HEK293 (cell line): Measurements from ENCODE around the gene HIPK4.

Experiments
- GLIS1 ChIP-seq: fragments of 450-650 bp; formaldehyde crosslinking; IDR thresholded peaks from 2 replicates; pipeline ENCODE4 v1.5.1; 2016; ENCODE audit warnings: missing biosample characterization, missing genetic modification characterization
- IKZF3 ChIP-seq: fragments of 450-650 bp; IDR thresholded peaks from 2 replicates; pipeline ENCODE4 v1.5.0; 2018; ENCODE audit warnings: missing biosample characterization, mild to moderate bottlenecking, missing genetic modification characterization, moderate library complexity
- KLF8 ChIP-seq: fragments of 450-650 bp; formaldehyde crosslinking; IDR thresholded peaks from 2 replicates; pipeline ENCODE4 v1.5.1; 2016; ENCODE audit warnings: missing biosample characterization, missing genetic modification characterization
- SETDB1 ChIP-seq: IDR thresholded peaks from one replicate; pipeline ENCODE4 v1.6.1; 2017; ENCODE audit warnings: mild to moderate bottlenecking, low read length, moderate library complexity, mixed read lengths; ENCODE audit not compliant: insufficient read length
- SP2 ChIP-seq: fragments of 450-650 bp; formaldehyde crosslinking; IDR thresholded peaks from 2 replicates; pipeline ENCODE4 v1.5.1; 2016; ENCODE audit warnings: missing biosample characterization, missing genetic modification characterization
- SP7 ChIP-seq: fragments of 450-650 bp; formaldehyde crosslinking; IDR thresholded peaks from 2 replicates; pipeline ENCODE4 v1.5.1; 2016; ENCODE audit warnings: missing biosample characterization, missing genetic modification characterization
- WT1 ChIP-seq: fragments of 450-650 bp; formaldehyde crosslinking; IDR thresholded peaks from 2 replicates; pipeline ENCODE4 v1.5.1; 2016; ENCODE audit warnings: missing biosample characterization, missing genetic modification characterization
- ZBTB8A ChIP-seq: fragments of 450-650 bp; formaldehyde crosslinking; IDR thresholded peaks from 2 replicates; pipeline ENCODE4 v1.5.1; 2016; ENCODE audit warnings: missing biosample characterization, missing genetic modification characterization
- ZNF112 ChIP-seq: fragments of 450-650 bp; formaldehyde crosslinking; IDR thresholded peaks from 2 replicates; pipeline ENCODE4 v1.5.0; 2017; ENCODE audit warnings: missing biosample characterization, missing genetic modification characterization
- ZNF140 ChIP-seq: fragments of 450-650 bp; formaldehyde crosslinking; IDR thresholded peaks from 2 replicates; pipeline ENCODE4 v1.5.1; 2016; ENCODE audit warnings: missing biosample characterization, missing genetic modification characterization
- ZNF18 ChIP-seq: fragments of 450-650 bp; formaldehyde crosslinking; IDR thresholded peaks from 2 replicates; pipeline ENCODE4 v1.5.1; 2016; ENCODE audit warnings: missing biosample characterization, missing genetic modification characterization
- ZNF184 ChIP-seq: fragments of 450-650 bp; IDR thresholded peaks from 2 replicates; pipeline ENCODE4 v1.5.1; 2018; ENCODE audit warnings: missing biosample characterization, mild to moderate bottlenecking, missing genetic modification characterization
- ZNF23 ChIP-seq: fragments of 450-650 bp; formaldehyde crosslinking; IDR thresholded peaks from 2 replicates; pipeline ENCODE4 v1.5.1; 2016; ENCODE audit warnings: missing biosample characterization, missing genetic modification characterization, borderline replicate concordance
- ZNF248 ChIP-seq: fragments of 450-650 bp; formaldehyde crosslinking; IDR thresholded peaks from 2 replicates; pipeline ENCODE4 v1.5.1; 2017; ENCODE audit warnings: missing biosample characterization, missing genetic modification characterization
- ZNF426 ChIP-seq: fragments of 450-650 bp; formaldehyde crosslinking; IDR thresholded peaks from 2 replicates; pipeline ENCODE4 v1.5.1; 2017; ENCODE audit warnings: missing biosample characterization, missing genetic modification characterization, mild to moderate bottlenecking, inconsistent platforms, moderate library complexity
- ZNF510 ChIP-seq: fragments of 450-650 bp; formaldehyde crosslinking; IDR thresholded peaks from 2 replicates; pipeline ENCODE4 v1.5.1; 2018; ENCODE audit warnings: mild to moderate bottlenecking, missing genetic modification characterization, missing biosample characterization; ENCODE audit not compliant: insufficient replicate concordance
- ZNF560 ChIP-seq: fragments of 450-650 bp; formaldehyde crosslinking; IDR thresholded peaks from 2 replicates; pipeline ENCODE4 v1.5.1; 2017; ENCODE audit warnings: missing biosample characterization, missing genetic modification characterization, borderline replicate concordance
- ZNF585B ChIP-seq: fragments of 450-650 bp; formaldehyde crosslinking; IDR thresholded peaks from 2 replicates; pipeline ENCODE4 v1.5.1; 2016; ENCODE audit warnings: missing biosample characterization, missing genetic modification characterization
- ZNF623 ChIP-seq: fragments of 450-650 bp; formaldehyde crosslinking; IDR thresholded peaks from 2 replicates; pipeline ENCODE4 v1.5.1; 2016; ENCODE audit warnings: missing biosample characterization, missing genetic modification characterization
- ZNF629 ChIP-seq: fragments of 450-650 bp; formaldehyde crosslinking; IDR thresholded peaks from 2 replicates; pipeline ENCODE4 v1.5.1; 2017; ENCODE audit warnings: missing biosample characterization, missing genetic modification characterization
- ZNF645 ChIP-seq: fragments of 450-650 bp; formaldehyde crosslinking; IDR thresholded peaks from 2 replicates; pipeline ENCODE4; 2016; ENCODE audit warnings: missing biosample characterization, missing genetic modification characterization
- ZNF654 ChIP-seq: fragments of 450-650 bp; formaldehyde crosslinking; IDR thresholded peaks from 2 replicates; pipeline ENCODE4 v1.5.1; 2016; ENCODE audit warnings: low read depth, missing biosample characterization, missing genetic modification characterization
- ZNF76 ChIP-seq: fragments of 450-650 bp; formaldehyde crosslinking; IDR thresholded peaks from 2 replicates; pipeline ENCODE4; 2016; ENCODE audit warnings: low read depth, missing biosample characterization, missing genetic modification characterization, borderline replicate concordance
- TF ChIP-seq, protein P1 (sequence below): fragments of 450-650 bp; formaldehyde crosslinking; IDR thresholded peaks from 2 replicates; pipeline ENCODE4 v1.5.1; 2016; ENCODE audit warnings: missing biosample characterization, missing genetic modification characterization
- TF ChIP-seq, protein P2 (sequence below): fragments of 450-650 bp; formaldehyde crosslinking; IDR thresholded peaks from 2 replicates; pipeline ENCODE4 v1.5.1; 2016; ENCODE audit warnings: missing biosample characterization, missing genetic modification characterization
- TF ChIP-seq, protein P3 (sequence below): fragments of 450-650 bp; formaldehyde crosslinking; IDR thresholded peaks from 2 replicates; pipeline ENCODE4 v1.5.1; 2016; ENCODE audit warnings: missing biosample characterization, missing genetic modification characterization, low read depth
- TF ChIP-seq, protein P4 (sequence below): fragments of 450-650 bp; formaldehyde crosslinking; optimal IDR thresholded peaks from 2 replicates; pipeline ENCODE3; 2016; ENCODE audit warnings: missing biosample characterization, mild to moderate bottlenecking, missing genetic modification characterization
- TF ChIP-seq, protein P5 (sequence below): fragments of 450-650 bp; IDR thresholded peaks from 2 replicates; pipeline ENCODE4 v1.5.1; 2018; ENCODE audit warnings: missing biosample characterization, mild to moderate bottlenecking, missing genetic modification characterization

Gene HIPK4

DNA sequence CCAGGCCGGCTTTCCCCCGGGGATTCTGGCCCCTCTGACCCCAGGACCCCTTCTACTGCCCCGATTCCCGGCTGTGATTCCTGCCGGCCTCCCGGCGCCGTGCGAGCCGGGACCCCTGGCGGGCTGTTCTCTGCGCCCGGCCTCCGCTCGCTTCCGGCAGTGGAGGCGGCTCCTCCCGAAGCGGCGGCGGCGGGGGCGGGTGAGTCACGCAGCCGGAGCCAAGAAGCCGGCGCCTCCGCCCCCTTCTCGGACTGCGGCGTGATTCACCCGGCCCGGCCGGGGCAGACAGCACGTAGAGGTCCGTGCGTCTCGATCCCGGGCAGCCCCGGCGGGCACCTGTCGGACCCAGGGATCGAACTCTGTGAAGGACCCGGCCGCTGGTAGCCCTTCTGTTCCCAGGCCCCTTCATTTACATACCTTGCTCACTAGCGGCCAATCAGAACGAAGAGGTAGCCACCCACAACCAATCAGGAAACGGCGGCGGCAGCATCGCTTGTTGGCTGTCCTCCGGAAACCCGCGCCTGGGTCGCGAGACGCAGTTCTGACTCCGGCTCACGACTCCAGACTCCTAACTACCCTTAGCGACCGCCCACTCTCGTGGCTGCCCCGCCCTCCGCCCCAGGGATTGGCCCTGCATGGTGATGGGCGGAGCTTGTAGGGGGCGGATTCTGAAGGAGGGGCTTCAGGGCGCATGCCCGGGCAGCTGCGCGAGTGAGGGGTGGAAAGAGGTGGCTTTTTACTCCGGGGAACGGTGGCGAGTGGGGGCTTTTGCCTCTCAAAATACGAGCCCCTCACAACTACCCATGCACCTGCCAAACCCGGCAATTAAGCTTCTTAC lies 35.7 kb upstream of the HIPK4 start, which contains the start of gene SERTAD1 (continued):
- no peak for TF ChIP-seq ZNF18
- peak; percentile 62 for TF ChIP-seq ZNF629 (tag by site-specific recombination)
- TF ChIP-seq ZNF654 (tag by site-specific recombination): 0 out of 2 replicates have a peak, but pooled peaks have one; percentile 5
- no peak for TF ChIP-seq ZNF426 (tag by site-specific recombination)
- peak; percentile 92 for TF ChIP-seq KLF8
- TF ChIP-seq ZNF184 (tag by site-specific recombination): 0 out of 2 replicates have a peak, but pooled peaks have one; percentile 69
- no peak for TF ChIP-seq ZNF623 (tag by site-specific recombination)
- TF ChIP-seq ZNF645: no peak
- peak; percentile 55 for TF ChIP-seq GLIS1 (tag by site-specific recombination)
- no peak for TF ChIP-seq ZNF510 (tag by site-specific recombination)
- TF ChIP-seq ZNF23 (tag by site-specific recombination): no peak
- peak; percentile 88 for TF ChIP-seq IKZF3 (tag by site-specific recombination)
- peak; percentile 80 for TF ChIP-seq SP7
- no peak for TF ChIP-seq ZNF112 (tag by site-specific recombination)
- no peak; the same call in 1 of the 2 replicates for TF ChIP-seq WT1
- TF ChIP-seq, protein P1, sequence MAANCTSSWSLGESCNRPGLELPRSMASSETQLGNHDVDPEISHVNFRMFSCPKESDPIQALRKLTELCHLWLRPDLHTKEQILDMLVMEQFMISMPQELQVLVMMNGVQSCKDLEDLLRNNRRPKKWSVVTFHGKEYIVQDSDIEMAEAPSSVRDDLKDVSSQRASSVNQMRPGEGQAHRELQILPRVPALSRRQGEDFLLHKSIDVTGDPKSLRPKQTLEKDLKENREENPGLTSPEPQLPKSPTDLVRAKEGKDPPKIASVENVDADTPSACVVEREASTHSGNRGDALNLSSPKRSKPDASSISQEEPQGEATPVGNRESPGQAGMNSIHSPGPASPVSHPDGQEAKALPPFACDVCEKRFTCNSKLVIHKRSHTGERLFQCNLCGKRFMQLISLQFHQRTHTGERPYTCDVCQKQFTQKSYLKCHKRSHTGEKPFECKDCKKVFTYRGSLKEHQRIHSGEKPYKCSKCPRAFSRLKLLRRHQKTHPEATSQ (tag by site-specific recombination): 0 out of 2 replicates have a peak, but pooled peaks have one; percentile 57
- peak; percentile 91 for TF ChIP-seq ZBTB8A (tag by site-specific recombination)
- peak; percentile 99 for TF ChIP-seq SP2 (tag by site-specific recombination)
- TF ChIP-seq, protein P2, sequence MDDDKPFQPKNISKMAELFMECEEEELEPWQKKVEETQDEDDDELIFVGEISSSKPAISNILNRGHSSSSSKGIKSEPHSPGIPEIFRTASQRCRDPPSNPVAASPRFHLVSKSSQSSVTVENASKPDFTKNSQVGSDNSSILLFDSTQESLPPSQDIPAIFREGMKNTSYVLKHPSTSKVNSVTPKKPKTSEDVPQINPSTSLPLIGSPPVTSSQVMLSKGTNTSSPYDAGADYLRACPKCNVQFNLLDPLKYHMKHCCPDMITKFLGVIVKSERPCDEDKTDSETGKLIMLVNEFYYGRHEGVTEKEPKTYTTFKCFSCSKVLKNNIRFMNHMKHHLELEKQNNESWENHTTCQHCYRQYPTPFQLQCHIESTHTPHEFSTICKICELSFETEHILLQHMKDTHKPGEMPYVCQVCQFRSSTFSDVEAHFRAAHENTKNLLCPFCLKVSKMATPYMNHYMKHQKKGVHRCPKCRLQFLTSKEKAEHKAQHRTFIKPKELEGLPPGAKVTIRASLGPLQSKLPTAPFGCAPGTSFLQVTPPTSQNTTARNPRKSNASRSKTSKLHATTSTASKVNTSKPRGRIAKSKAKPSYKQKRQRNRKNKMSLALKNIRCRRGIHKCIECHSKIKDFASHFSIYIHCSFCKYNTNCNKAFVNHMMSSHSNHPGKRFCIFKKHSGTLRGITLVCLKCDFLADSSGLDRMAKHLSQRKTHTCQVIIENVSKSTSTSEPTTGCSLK (tag by site-specific recombination): no peak
- TF ChIP-seq ZNF76 (tag by site-specific recombination): peak; percentile 9; the same call in 1 of the 2 replicates
- TF ChIP-seq, protein P3, sequence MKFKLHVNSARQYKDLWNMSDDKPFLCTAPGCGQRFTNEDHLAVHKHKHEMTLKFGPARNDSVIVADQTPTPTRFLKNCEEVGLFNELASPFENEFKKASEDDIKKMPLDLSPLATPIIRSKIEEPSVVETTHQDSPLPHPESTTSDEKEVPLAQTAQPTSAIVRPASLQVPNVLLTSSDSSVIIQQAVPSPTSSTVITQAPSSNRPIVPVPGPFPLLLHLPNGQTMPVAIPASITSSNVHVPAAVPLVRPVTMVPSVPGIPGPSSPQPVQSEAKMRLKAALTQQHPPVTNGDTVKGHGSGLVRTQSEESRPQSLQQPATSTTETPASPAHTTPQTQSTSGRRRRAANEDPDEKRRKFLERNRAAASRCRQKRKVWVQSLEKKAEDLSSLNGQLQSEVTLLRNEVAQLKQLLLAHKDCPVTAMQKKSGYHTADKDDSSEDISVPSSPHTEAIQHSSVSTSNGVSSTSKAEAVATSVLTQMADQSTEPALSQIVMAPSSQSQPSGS (tag by site-specific recombination): no peak
- TF ChIP-seq, protein P4, sequence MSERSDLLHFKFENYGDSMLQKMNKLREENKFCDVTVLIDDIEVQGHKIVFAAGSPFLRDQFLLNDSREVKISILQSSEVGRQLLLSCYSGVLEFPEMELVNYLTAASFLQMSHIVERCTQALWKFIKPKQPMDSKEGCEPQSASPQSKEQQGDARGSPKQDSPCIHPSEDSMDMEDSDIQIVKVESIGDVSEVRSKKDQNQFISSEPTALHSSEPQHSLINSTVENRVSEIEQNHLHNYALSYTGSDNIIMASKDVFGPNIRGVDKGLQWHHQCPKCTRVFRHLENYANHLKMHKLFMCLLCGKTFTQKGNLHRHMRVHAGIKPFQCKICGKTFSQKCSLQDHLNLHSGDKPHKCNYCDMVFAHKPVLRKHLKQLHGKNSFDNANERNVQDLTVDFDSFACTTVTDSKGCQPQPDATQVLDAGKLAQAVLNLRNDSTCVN (tag by site-specific recombination): peak; percentile 86
- TF ChIP-seq ZNF585B (tag by site-specific recombination): no peak; the same call in 1 of the 2 replicates
- TF ChIP-seq ZNF248 (tag by site-specific recombination): no peak
- TF ChIP-seq, protein P5, sequence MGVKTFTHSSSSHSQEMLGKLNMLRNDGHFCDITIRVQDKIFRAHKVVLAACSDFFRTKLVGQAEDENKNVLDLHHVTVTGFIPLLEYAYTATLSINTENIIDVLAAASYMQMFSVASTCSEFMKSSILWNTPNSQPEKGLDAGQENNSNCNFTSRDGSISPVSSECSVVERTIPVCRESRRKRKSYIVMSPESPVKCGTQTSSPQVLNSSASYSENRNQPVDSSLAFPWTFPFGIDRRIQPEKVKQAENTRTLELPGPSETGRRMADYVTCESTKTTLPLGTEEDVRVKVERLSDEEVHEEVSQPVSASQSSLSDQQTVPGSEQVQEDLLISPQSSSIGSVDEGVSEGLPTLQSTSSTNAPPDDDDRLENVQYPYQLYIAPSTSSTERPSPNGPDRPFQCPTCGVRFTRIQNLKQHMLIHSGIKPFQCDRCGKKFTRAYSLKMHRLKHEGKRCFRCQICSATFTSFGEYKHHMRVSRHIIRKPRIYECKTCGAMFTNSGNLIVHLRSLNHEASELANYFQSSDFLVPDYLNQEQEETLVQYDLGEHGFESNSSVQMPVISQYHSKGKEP (tag by site-specific recombination): peak; percentile 37; the same call in 1 of the 2 replicates
- no peak for TF ChIP-seq ZNF140 (tag by site-specific recombination)
- TF ChIP-seq ZNF560 (tag by site-specific recombination): no peak; the same call in 1 of the 2 replicates
- TF ChIP-seq SETDB1: no peak
